Measurements from ENCODE around the gene MUC4. TPM values are rescaled to one million over a fixed set of nuclear protein-coding genes. Genes with fewer than 3 reads are reported as not detected.
"Not testable (repeated sequence)": the region's sequence is repeated elsewhere in the genome, so short reads cannot be mapped to it uniquely, and the experiment has no call there.

Gene MUC4
- total RNA-seq, 1 donor from 2014 or later, result not detected

DNA sequence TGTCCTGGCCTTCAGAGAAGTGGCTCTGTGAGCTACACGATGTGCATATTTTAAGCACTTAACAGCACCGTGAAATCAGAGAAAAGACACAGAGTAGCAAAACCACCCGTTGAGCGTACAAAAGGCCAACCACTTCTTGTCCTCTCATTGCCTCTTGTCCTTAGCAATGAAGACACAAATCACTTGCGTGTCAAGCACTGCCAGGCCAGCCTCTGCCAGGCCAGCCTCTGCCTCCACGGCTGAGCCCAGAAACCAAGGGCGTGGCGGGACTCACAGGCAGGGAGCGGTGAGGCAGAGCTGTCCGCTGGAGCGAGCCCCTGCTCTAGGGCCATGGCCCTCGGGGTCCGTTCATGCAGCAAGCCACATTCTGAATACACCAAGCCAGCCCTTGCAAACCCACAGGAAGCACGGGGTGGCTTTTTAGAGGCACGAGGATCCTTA, 4.0 kb downstream of the MUC4 start:
- H3K27me3 Mint-ChIP-seq (ENCODE audit: low read depth), result peaks cover 20% of the 10 kb centered on the region
- DNase-seq (ENCODE audit: low read depth, low spot score), result no peak
- H3K9me3 Mint-ChIP-seq, result no peaks in the 10 kb centered on the region
- H3K4me3 Mint-ChIP-seq, result no peak overlapping the region
- no peaks in the 10 kb centered on the region for H3K36me3 Mint-ChIP-seq (ENCODE audit: low read depth)
- peaks cover 22% of the 10 kb centered on the region for H3K4me1 Mint-ChIP-seq
- TF ChIP-seq CTCF (conservative IDR thresholded peaks at IDR 0.05), result no peak
- no peak overlapping the region for H3K27ac Mint-ChIP-seq (ENCODE audit: unreplicated experiment)

- H3K4me3 Mint-ChIP-seq, result no peak overlapping the region
- DNase-seq (ENCODE audit: low read depth, low spot score), result no peak
- H3K4me1 Mint-ChIP-seq, result peaks cover 23% of the 10 kb centered on the region
- no peaks in the 10 kb centered on the region for H3K9me3 Mint-ChIP-seq
- TF ChIP-seq CTCF (conservative IDR thresholded peaks at IDR 0.05), result no peak
- H3K27me3 Mint-ChIP-seq (ENCODE audit: low read depth), result peaks cover 15% of the 10 kb centered on the region
- H3K27ac Mint-ChIP-seq (ENCODE audit: unreplicated experiment), result no peak overlapping the region
- H3K36me3 Mint-ChIP-seq (ENCODE audit: low read depth), result no peaks in the 10 kb centered on the region
These were observed 4.9 kb downstream of the MUC4 start for GRCh38 chr3:195806916-195807231.

DNA sequence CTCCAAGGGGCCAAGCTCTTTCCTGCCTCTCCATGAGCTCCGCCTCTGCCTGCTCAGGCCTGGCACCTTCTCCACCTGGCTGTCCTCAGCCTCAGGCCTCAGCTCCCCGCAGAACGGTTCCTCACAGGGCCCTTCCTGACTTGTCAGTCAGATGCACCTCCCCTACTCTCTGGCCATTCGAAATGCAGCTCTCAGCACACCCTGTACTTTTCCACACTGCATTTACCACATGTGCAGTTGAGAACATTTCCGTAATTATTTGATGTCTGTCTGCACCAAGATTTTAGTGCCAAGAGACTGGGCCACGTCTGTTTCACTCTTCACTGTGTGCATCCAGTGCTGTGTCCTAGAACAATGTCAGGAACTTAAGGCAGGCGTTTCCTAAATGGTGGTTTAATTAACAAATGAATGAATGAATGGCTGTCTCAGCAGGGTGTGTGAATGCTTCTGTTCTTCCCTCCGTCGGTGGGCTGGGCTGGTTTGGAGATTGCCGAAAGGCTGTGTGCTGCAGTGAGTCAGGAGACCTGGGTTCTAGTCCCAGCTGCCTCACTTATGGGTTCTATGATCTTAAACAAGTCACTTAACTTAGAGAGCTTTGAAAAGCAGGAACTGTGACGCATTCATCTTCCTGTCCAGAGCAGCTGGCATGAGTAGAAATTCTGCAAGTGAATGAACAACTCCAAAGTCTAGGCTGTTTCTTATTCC, 5.4 kb downstream of the MUC4 start:
- Mint-ChIP-seq H3K27me3 (ENCODE audit: low read depth) (peaks cover 16% of the 10 kb centered on the region), H3K27ac (ENCODE audit: unreplicated experiment) (no peak overlapping the region), H3K36me3 (ENCODE audit: low read depth) (no peaks in the 10 kb centered on the region), H3K9me3 (no peaks in the 10 kb centered on the region), H3K4me3 (no peak overlapping the region), H3K4me1 (peaks cover 23% of the 10 kb centered on the region)
- no peak for DNase-seq (ENCODE audit: low read depth, low spot score)
- no peak for TF ChIP-seq CTCF (conservative IDR thresholded peaks at IDR 0.05)

DNA sequence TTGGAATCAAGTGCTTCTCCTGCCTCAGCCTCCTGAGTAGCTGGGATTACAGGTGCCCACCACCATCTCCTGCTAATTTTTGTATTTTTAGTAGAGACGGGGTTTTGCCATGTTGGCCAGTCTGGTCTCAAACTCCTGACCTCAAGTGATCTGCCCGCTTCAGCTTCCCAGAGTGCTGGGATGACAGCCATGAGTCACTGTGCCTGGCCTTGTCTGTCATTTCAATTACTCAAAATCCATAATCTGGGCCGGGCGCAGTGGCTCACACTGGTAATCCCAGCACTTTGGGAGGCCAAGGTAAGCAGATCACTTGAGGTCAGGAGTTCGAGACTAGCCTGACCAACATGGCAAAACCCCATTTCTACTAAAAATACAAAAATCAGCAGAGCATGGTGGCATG, 6.1 kb downstream of the MUC4 start:
- Mint-ChIP-seq H3K4me1 (peaks cover 20% of the 10 kb centered on the region), H3K27me3 (ENCODE audit: low read depth) (peaks cover 17% of the 10 kb centered on the region)
- H3K9me3 Mint-ChIP-seq; H3K36me3 Mint-ChIP-seq (ENCODE audit: low read depth); H3K4me3 Mint-ChIP-seq; DNase-seq (ENCODE audit: low read depth, low spot score); H3K27ac Mint-ChIP-seq (ENCODE audit: unreplicated experiment): not testable (repeated sequence)

GRCh38 chr3:195805181-195805580, 6.5 kb downstream of the MUC4 start:
- H3K4me1 Mint-ChIP-seq, result peaks cover 19% of the 10 kb centered on the region
- DNase-seq (ENCODE audit: low read depth, low spot score), result no peak
- H3K27me3 Mint-ChIP-seq (ENCODE audit: low read depth), result peaks cover 20% of the 10 kb centered on the region
- no peaks in the 10 kb centered on the region for H3K36me3 Mint-ChIP-seq (ENCODE audit: low read depth)
- no peak for TF ChIP-seq CTCF (conservative IDR thresholded peaks at IDR 0.05)
- H3K9me3 Mint-ChIP-seq, result no peaks in the 10 kb centered on the region
- no peak overlapping the region for H3K4me3 Mint-ChIP-seq
- no peak overlapping the region for H3K27ac Mint-ChIP-seq (ENCODE audit: unreplicated experiment)

- H3K4me3 Mint-ChIP-seq, result no peak overlapping the region
- TF ChIP-seq CTCF (conservative IDR thresholded peaks at IDR 0.05), result no peak
- peaks cover 15% of the 10 kb centered on the region for H3K4me1 Mint-ChIP-seq
- no peak overlapping the region for H3K27ac Mint-ChIP-seq (ENCODE audit: unreplicated experiment)
- no peak for DNase-seq (ENCODE audit: low read depth, low spot score)
- H3K9me3 Mint-ChIP-seq, result no peaks in the 10 kb centered on the region
- no peaks in the 10 kb centered on the region for H3K36me3 Mint-ChIP-seq (ENCODE audit: low read depth)
- peaks cover 21% of the 10 kb centered on the region for H3K27me3 Mint-ChIP-seq (ENCODE audit: low read depth)
These were observed 8.3 kb downstream of the MUC4 start for GRCh38 chr3:195803289-195803908.

Data from neural crest cell (in vitro differentiated cells).